SKM-1 treated with dmso at 0.1 percent for 144 hours (cell line): ENCODE measurements around the gene AP1M1.
"Not testable (repeated sequence)": the region's sequence is repeated elsewhere in the genome, so short reads cannot be mapped to it uniquely, and the experiment has no call there.

Source experiments
- DNase-seq: peaks from one replicate; lab custom pipeline; 2025; ENCODE audit not compliant: unreplicated experiment; lab: John Stamatoyannopoulos, UW

The AP1M1 gene

GRCh38 chr19:16260812-16261161 lies 63.1 kb downstream of the AP1M1 start:
- no peak for DNase-seq

GRCh38 chr19:16261584-16262368 lies 64.1 kb downstream of the AP1M1 start:
- DNase-seq, result no peak

GRCh38 chr19:16262618-16263017 lies 64.9 kb downstream of the AP1M1 start:
- no peak for DNase-seq

- DNase-seq, result no peak
These were observed 65.5 kb downstream of the AP1M1 start for GRCh38 chr19:16263141-16263761.

- no peak for DNase-seq
These were observed 67.5 kb downstream of the AP1M1 start for GRCh38 chr19:16265205-16265604.

- DNase-seq, result no peak
These were observed 68.3 kb downstream of the AP1M1 start for GRCh38 chr19:16265890-16266585.

GRCh38 chr19:16266586-16266942 lies 68.9 kb downstream of the AP1M1 start:
- no peak for DNase-seq

GRCh38 chr19:16268676-16269319 lies 71.1 kb downstream of the AP1M1 start:
- no peak for DNase-seq

GRCh38 chr19:16272945-16273344 lies 75.2 kb downstream of the AP1M1 start:
- DNase-seq, result no peak

- no peak for DNase-seq
These were observed 76.7 kb downstream of the AP1M1 start for GRCh38 chr19:16274447-16274846.

- no peak for DNase-seq
These were observed 82.6 kb downstream of the AP1M1 start for GRCh38 chr19:16280306-16280705.

- no peak for DNase-seq
These were observed 84.0 kb downstream of the AP1M1 start for GRCh38 chr19:16281743-16282142.

- peak; percentile 80 for DNase-seq
These were observed 85.7 kb downstream of the AP1M1 start for GRCh38 chr19:16283210-16284061.

GRCh38 chr19:16284505-16284904 lies 86.8 kb downstream of the AP1M1 start:
- DNase-seq, result no peak

GRCh38 chr19:16285079-16285478 lies 87.4 kb downstream of the AP1M1 start:
- not testable (repeated sequence) for DNase-seq

GRCh38 chr19:16285769-16286498 lies 88.2 kb downstream of the AP1M1 start:
- no peak for DNase-seq

GRCh38 chr19:16288544-16288943 lies 90.8 kb downstream of the AP1M1 start:
- no peak for DNase-seq

GRCh38 chr19:16289594-16289993 lies 91.9 kb downstream of the AP1M1 start:
- DNase-seq, result no peak

GRCh38 chr19:16290692-16291091 lies 93.0 kb downstream of the AP1M1 start:
- DNase-seq, result no peak
